Glutamatergic neuron (in vitro differentiated cells): Measurements from ENCODE around the gene ANKRD13D. TPM values are rescaled to one million over a fixed set of nuclear protein-coding genes. Genes with fewer than 3 reads are reported as not detected.

ENCODE experiments used
- DNase-seq: peaks from one replicate; pipeline ENCODE4 v3.0.0; 2022
- H3K27ac Mint-ChIP-seq: one replicate; pipeline ENCODE4 v1.8.0; 2020; ENCODE audit warnings: mild to moderate bottlenecking, mixed read lengths, inconsistent platforms; ENCODE audit not compliant: unreplicated experiment
- H3K27me3 Mint-ChIP-seq: one replicate; pipeline ENCODE4 v1.8.0; 2020; ENCODE audit warnings: mild to moderate bottlenecking, moderate library complexity, mixed read lengths, inconsistent platforms; ENCODE audit not compliant: unreplicated experiment
- H3K36me3 Mint-ChIP-seq: one replicate; pipeline ENCODE4 v1.8.0; 2020; ENCODE audit warnings: mild to moderate bottlenecking, mixed read lengths, inconsistent platforms; ENCODE audit not compliant: unreplicated experiment
- H3K4me1 Mint-ChIP-seq: one replicate; pipeline ENCODE4 v1.8.0; 2020; ENCODE audit warnings: mild to moderate bottlenecking, low read depth, mixed read lengths, inconsistent platforms; ENCODE audit not compliant: unreplicated experiment
- H3K4me3 Mint-ChIP-seq: one replicate; pipeline ENCODE4 v1.8.0; 2020; ENCODE audit warnings: mild to moderate bottlenecking, mixed read lengths, inconsistent platforms; ENCODE audit not compliant: unreplicated experiment
- H3K9me3 Mint-ChIP-seq: one replicate; pipeline ENCODE4 v1.8.0; 2020; ENCODE audit warnings: mild to moderate bottlenecking, moderate library complexity, mixed read lengths, inconsistent platforms; ENCODE audit not compliant: unreplicated experiment
- total RNA-seq: library from RNA; stranded (reverse); fragmentation: NEBNext Ultra II Directional; extraction: Animal tissue kit (Norgen Biotek cat#: 25700); gene quantifications from one replicate; pipeline ENCODE4 v1.2.1, GENCODE V29; 2021; ENCODE audit not compliant: unreplicated experiment
- TF ChIP-seq, protein P1 (sequence below): fragments of 200-600 bp; sonication (generic); IDR thresholded peaks from one replicate; pipeline ENCODE4 v1.5.0; 2021; ENCODE audit not compliant: partially characterized antibody, unreplicated experiment

The ANKRD13D gene
- total RNA-seq, 1 donor from 2014 or later: 109 TPM

- TF ChIP-seq, protein P1, sequence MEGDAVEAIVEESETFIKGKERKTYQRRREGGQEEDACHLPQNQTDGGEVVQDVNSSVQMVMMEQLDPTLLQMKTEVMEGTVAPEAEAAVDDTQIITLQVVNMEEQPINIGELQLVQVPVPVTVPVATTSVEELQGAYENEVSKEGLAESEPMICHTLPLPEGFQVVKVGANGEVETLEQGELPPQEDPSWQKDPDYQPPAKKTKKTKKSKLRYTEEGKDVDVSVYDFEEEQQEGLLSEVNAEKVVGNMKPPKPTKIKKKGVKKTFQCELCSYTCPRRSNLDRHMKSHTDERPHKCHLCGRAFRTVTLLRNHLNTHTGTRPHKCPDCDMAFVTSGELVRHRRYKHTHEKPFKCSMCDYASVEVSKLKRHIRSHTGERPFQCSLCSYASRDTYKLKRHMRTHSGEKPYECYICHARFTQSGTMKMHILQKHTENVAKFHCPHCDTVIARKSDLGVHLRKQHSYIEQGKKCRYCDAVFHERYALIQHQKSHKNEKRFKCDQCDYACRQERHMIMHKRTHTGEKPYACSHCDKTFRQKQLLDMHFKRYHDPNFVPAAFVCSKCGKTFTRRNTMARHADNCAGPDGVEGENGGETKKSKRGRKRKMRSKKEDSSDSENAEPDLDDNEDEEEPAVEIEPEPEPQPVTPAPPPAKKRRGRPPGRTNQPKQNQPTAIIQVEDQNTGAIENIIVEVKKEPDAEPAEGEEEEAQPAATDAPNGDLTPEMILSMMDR: no peak
- no peak overlapping the region for H3K27ac Mint-ChIP-seq
- H3K4me1 Mint-ChIP-seq: peaks cover under 1% of the 10 kb centered on the region
- peaks cover under 1% of the 10 kb centered on the region for H3K9me3 Mint-ChIP-seq
- H3K36me3 Mint-ChIP-seq: no peaks in the 10 kb centered on the region
- peak; percentile 5 for DNase-seq
- H3K4me3 Mint-ChIP-seq: no peak overlapping the region
- peaks cover 2% of the 10 kb centered on the region for H3K27me3 Mint-ChIP-seq
Measured at GRCh38 chr11:67281552-67282150, 7.5 kb upstream of the ANKRD13D start.

GRCh38 chr11:67282155-67282875, 6.8 kb upstream of the ANKRD13D start:
- Mint-ChIP-seq H3K9me3 (peaks cover 3% of the 10 kb centered on the region), H3K4me1 (no peaks in the 10 kb centered on the region), H3K36me3 (no peaks in the 10 kb centered on the region), H3K27ac (no peak overlapping the region), H3K4me3 (no peak overlapping the region), H3K27me3 (peaks cover 4% of the 10 kb centered on the region)
- peak; percentile 5 for DNase-seq
- TF ChIP-seq, protein P1: no peak

DNA sequence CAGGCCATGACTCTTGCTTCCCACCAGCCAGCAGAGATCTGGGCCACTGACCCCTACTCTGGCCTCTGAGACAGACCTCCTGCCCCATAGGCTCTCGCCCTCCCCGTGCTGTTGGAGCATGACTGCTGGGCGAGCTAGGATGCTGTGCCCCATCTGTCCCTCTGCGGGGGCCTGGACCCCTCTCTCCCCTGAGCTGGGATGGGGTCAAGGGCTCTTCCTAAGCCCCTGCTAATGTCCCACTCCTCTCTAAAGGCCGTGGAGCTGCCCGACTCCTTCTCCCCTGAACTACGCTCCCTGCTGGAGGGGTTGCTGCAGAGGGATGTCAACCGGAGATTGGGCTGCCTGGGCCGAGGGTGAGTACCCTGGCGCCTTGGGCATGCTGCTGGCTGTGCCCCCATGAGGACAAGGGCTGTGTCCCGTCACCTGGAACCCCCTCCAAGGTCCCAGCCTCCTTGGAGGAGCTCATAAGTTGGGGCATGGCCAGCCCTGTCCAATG, 6.2 kb upstream of the ANKRD13D start:
- no peak overlapping the region for H3K4me3 Mint-ChIP-seq
- TF ChIP-seq, protein P1: no peak

DNA sequence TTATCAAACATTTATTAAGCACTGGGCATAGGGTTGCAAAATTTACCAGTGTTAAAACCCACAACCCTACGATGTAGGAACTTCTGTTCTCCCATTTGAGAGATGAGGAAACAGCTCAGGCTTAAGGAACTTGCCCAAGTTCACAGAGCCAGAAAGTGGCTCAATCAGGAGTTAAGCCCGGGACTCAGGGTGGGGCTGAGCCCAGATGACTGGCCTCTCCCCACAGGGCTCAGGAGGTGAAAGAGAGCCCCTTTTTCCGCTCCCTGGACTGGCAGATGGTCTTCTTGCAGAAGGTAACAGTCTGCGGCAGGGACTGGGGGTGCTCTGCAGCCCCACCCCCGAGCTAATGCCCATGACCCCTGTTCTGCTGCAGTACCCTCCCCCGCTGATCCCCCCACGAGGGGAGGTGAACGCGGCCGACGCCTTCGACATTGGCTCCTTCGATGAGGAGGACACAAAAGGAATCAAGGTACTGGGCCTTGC, 5.6 kb upstream of the ANKRD13D start:
- peaks cover 7% of the 10 kb centered on the region for H3K4me1 Mint-ChIP-seq
- DNase-seq: no peak

More for the DNA sequence above, 6.2 kb upstream of the ANKRD13D start:
- H3K27me3 Mint-ChIP-seq: peaks cover 10% of the 10 kb centered on the region
- no peak for DNase-seq
- peaks cover 6% of the 10 kb centered on the region for H3K9me3 Mint-ChIP-seq
- no peak overlapping the region for H3K27ac Mint-ChIP-seq
- peaks cover 6% of the 10 kb centered on the region for H3K4me1 Mint-ChIP-seq
- no peaks in the 10 kb centered on the region for H3K36me3 Mint-ChIP-seq

More for the DNA sequence above, 5.6 kb upstream of the ANKRD13D start:
- Mint-ChIP-seq H3K27me3 (peaks cover 12% of the 10 kb centered on the region), H3K9me3 (peaks cover 8% of the 10 kb centered on the region), H3K4me3 (no peak overlapping the region), H3K27ac (no peak overlapping the region), H3K36me3 (no peaks in the 10 kb centered on the region)
- TF ChIP-seq, protein P1: no peak
